SK-N-SH treated with all-trans-retinoic acid at 6 μM for 48 hours (cell line): Measurements from ENCODE around the gene ATP5PD.

ENCODE experiments used
- ATAC-seq: fragments of 200-7000 bp; cut with Tn5 transposase; 3 replicates; pipeline ENCODE4 v1.9.1; 2020; ENCODE audit warnings: mild to moderate bottlenecking, moderate library complexity
- ARNTL ChIP-seq: fragments of 450-650 bp; formaldehyde crosslinking; IDR thresholded peaks from 2 replicates; pipeline ENCODE4 v1.5.0; 2020; ENCODE audit warnings: low read depth, mild to moderate bottlenecking, moderate library complexity, borderline replicate concordance
- BACH2 ChIP-seq: fragments of 250-450 bp; sonication (Bioruptor Pico); IDR thresholded peaks from 2 replicates; pipeline ENCODE4 v1.9.0; 2021; ENCODE audit warnings: mild to moderate bottlenecking, borderline replicate concordance
- CSDC2 ChIP-seq: fragments of 250-450 bp; sonication (Bioruptor Pico); IDR thresholded peaks from 2 replicates; pipeline ENCODE4 v1.5.0; 2020; ENCODE audit warnings: mild to moderate bottlenecking, moderate library complexity
- GLIS3 ChIP-seq: fragments of 250-450 bp; sonication (Bioruptor Pico); IDR thresholded peaks from 2 replicates; pipeline ENCODE4 v1.5.0; 2020; ENCODE audit warnings: mild to moderate bottlenecking, moderate library complexity
- ISL1 ChIP-seq: fragments of 250-450 bp; sonication (Bioruptor Pico); IDR thresholded peaks from 2 replicates; pipeline ENCODE4 v2.1.2; 2022; ENCODE audit warnings: mild to moderate bottlenecking, moderate library complexity
- OSR1 ChIP-seq: fragments of 250-450 bp; sonication (Bioruptor Pico); IDR thresholded peaks from 2 replicates; pipeline ENCODE4 v1.8.0; 2022; ENCODE audit warnings: moderate library complexity, mild to moderate bottlenecking, inconsistent platforms
- PPARA ChIP-seq: fragments of 250-450 bp; sonication (Bioruptor Pico); IDR thresholded peaks from 2 replicates; pipeline ENCODE4 v1.5.0; 2020; ENCODE audit warnings: mild to moderate bottlenecking, borderline replicate concordance
- SNAI2 ChIP-seq: fragments of 250-450 bp; sonication (Bioruptor Pico); IDR thresholded peaks from 2 replicates; pipeline ENCODE4 v1.5.0; 2020; ENCODE audit warnings: mild to moderate bottlenecking, moderate library complexity
- TCF4 ChIP-seq: fragments of 250-450 bp; sonication (Bioruptor Pico); IDR thresholded peaks from 2 replicates; pipeline ENCODE4 v1.8.0; 2021; ENCODE audit warnings: mild to moderate bottlenecking, moderate library complexity, borderline replicate concordance
- TOX ChIP-seq: fragments of 250-450 bp; sonication (Bioruptor Pico); IDR thresholded peaks from 2 replicates; pipeline ENCODE4 v1.8.0; 2021; ENCODE audit warnings: mild to moderate bottlenecking, moderate library complexity, borderline replicate concordance
- ZC3H10 ChIP-seq: fragments of 250-450 bp; sonication (Bioruptor Pico); IDR thresholded peaks from 2 replicates; pipeline ENCODE4 v1.5.1; 2021; ENCODE audit warnings: mild to moderate bottlenecking, moderate library complexity
- ZFP3 ChIP-seq: fragments of 250-450 bp; sonication (Bioruptor Pico); IDR thresholded peaks from 2 replicates; pipeline ENCODE4 v1.5.0; 2020; ENCODE audit warnings: mild to moderate bottlenecking, moderate library complexity
- ZFP30 ChIP-seq: fragments of 450-650 bp; formaldehyde crosslinking; IDR thresholded peaks from 2 replicates; pipeline ENCODE4 v1.5.0; 2022; ENCODE audit warnings: mild to moderate bottlenecking, moderate library complexity
- ZNF565 ChIP-seq: fragments of 450-650 bp; formaldehyde crosslinking; conservative IDR thresholded peaks from 2 replicates; pipeline ENCODE4 v1.5.0; 2020; ENCODE audit warnings: low read depth, mild to moderate bottlenecking, moderate library complexity
- ZNF70 ChIP-seq: fragments of 450-650 bp; formaldehyde crosslinking; IDR thresholded peaks from 2 replicates; pipeline ENCODE4 v1.5.0; 2020; ENCODE audit warnings: mild to moderate bottlenecking, moderate library complexity
- ZNF8 ChIP-seq: fragments of 450-650 bp; formaldehyde crosslinking; IDR thresholded peaks from 2 replicates; pipeline ENCODE4 v1.5.0; 2020; ENCODE audit warnings: mild to moderate bottlenecking, moderate library complexity
- TF ChIP-seq, protein P1 (sequence below): fragments of 250-450 bp; sonication (Bioruptor Pico); IDR thresholded peaks from 2 replicates; pipeline ENCODE4 v1.5.1; 2021; ENCODE audit warnings: mild to moderate bottlenecking, moderate library complexity
- TF ChIP-seq, protein P2 (sequence below): fragments of 250-450 bp; sonication (Bioruptor Pico); IDR thresholded peaks from 2 replicates; pipeline ENCODE4 v1.5.1; 2020; ENCODE audit warnings: low read depth, mild to moderate bottlenecking, moderate library complexity
- TF ChIP-seq, protein P3 (sequence below): fragments of 250-450 bp; sonication (Bioruptor Pico); IDR thresholded peaks from 2 replicates; pipeline ENCODE4 v1.8.0; 2021; ENCODE audit warnings: low read depth, mild to moderate bottlenecking, moderate library complexity, borderline replicate concordance
- TF ChIP-seq, protein P4 (sequence below): fragments of 250-450 bp; sonication (Bioruptor Pico); IDR thresholded peaks from 2 replicates; pipeline ENCODE4 v1.8.0; 2020; ENCODE audit warnings: mild to moderate bottlenecking, moderate library complexity, borderline replicate concordance
- TF ChIP-seq, protein P5 (sequence below): fragments of 250-450 bp; sonication (Bioruptor Pico); IDR thresholded peaks from 2 replicates; pipeline ENCODE4 v1.5.0; 2020; ENCODE audit warnings: mild to moderate bottlenecking, moderate library complexity

ATP5PD gene

DNA sequence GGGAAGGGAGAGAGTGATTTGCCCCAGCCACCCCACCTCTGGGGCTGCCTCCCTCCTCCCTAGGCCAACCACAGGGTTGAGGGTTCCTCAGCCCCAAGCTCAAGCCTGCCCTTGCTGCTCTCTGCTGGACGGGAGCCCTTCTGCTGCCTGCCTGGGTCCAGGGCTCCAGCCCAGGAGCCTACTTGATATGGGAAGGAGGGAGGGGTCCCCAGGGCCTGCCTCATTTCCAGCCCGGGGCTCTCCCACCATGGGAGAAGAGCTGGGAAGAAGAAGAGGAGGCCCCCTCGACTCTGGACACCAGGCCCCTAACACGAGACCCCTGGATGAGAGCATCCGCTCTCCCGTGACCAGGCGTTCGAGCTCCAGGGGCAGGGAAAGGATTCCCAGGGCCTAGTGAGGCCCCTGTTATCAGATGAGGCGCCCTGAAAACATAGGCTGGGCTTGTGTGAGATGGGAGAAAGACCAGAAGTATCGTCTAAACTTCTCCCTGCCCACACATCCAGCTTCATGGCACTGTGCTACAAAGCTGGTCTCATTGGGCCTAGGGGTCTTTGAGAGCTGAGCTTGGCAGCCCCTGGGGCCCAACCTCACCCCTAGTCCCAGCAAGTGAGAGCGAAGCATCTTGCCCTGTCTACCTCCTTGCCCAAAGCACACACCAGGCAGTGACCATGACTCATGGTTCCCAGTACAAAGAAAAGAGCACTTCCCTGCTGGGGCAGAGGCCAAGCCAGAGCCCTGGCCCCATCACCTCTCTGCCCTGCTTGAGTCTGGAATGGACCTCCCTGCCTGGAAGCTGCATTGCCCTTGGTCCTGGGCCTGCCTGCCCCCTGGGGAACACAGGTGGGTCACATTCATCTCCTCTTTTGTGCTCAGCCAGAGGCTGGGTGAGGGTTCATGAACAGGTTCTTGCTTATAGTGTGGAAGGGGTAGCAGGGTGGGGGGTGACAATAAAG, 42.0 kb upstream of the ATP5PD start (continued):
- TF ChIP-seq OSR1 (CRISPR knock-in tag) (no peak), ISL1 (no peak), ZFP3 (CRISPR knock-in tag) (no peak)
- TF ChIP-seq, protein P1, sequence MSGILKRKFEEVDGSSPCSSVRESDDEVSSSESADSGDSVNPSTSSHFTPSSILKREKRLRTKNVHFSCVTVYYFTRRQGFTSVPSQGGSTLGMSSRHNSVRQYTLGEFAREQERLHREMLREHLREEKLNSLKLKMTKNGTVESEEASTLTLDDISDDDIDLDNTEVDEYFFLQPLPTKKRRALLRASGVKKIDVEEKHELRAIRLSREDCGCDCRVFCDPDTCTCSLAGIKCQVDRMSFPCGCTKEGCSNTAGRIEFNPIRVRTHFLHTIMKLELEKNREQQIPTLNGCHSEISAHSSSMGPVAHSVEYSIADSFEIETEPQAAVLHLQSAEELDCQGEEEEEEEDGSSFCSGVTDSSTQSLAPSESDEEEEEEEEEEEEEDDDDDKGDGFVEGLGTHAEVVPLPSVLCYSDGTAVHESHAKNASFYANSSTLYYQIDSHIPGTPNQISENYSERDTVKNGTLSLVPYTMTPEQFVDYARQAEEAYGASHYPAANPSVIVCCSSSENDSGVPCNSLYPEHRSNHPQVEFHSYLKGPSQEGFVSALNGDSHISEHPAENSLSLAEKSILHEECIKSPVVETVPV, result no peak

DNA sequence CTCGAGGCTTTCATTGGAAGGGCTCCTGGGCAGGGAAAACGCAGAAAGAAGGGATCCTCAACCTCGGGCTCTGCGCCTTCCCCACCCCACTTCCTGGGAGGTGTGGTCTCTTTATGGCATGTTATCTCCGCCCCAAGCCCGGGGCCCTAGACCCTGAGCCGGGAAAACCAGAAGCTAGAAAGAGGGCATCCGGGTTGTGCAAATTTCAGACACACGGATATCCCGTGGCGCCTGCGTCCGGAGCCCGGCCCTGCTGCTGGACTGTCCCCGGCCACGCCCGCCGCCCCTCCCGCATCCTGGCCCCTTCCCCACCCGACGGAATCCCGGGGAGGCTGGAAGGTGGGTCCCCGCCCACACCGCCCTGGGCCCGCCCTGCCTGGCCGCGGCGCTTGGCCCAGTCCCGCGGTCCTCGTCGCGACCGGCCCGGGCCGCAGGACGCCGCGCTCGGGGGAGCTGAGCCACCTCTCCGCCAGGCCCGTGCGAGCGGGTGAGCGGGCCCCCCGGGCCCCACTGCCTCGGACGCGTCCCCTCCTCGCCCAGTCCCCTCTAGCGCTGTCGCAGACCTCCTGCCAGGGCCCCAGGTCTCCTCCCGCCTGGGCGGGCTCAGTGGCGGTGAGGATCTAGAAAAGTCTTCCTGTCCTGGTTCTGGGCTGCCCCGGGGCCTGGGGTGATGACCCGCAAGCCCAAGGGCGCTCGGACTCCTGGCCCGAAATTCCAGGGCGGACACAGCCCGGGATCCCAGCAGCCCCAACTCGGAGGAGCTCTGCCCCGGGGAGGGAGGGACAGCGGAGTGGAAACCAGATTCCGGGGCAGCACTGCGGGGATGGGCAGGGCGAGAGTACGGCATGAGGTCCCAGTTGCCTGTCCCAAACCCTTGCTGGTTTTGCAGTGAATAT, 41.0 kb upstream of the ATP5PD start, which contains the start of gene SLC16A5:
SLC16A5 (plus strand) TSS at position 397 of the 896 bp plus-strand sequence. CDS start 5,683 bp downstream, outside the sequence.
- no peak for ATAC-seq
- TF ChIP-seq GLIS3 (CRISPR knock-in tag) (no peak), ZFP30 (CRISPR knock-in tag) (no peak), PPARA (CRISPR knock-in tag) (no peak), ZFP3 (CRISPR knock-in tag) (no peak), ARNTL (CRISPR knock-in tag) (no peak), ZNF565 (no peak)
- TF ChIP-seq, protein P1, result no peak
- TF ChIP-seq, protein P2, sequence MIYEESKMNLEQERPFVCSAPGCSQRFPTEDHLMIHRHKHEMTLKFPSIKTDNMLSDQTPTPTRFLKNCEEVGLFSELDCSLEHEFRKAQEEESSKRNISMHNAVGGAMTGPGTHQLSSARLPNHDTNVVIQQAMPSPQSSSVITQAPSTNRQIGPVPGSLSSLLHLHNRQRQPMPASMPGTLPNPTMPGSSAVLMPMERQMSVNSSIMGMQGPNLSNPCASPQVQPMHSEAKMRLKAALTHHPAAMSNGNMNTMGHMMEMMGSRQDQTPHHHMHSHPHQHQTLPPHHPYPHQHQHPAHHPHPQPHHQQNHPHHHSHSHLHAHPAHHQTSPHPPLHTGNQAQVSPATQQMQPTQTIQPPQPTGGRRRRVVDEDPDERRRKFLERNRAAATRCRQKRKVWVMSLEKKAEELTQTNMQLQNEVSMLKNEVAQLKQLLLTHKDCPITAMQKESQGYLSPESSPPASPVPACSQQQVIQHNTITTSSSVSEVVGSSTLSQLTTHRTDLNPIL (CRISPR knock-in tag), result no peak
- TF ChIP-seq, protein P3, sequence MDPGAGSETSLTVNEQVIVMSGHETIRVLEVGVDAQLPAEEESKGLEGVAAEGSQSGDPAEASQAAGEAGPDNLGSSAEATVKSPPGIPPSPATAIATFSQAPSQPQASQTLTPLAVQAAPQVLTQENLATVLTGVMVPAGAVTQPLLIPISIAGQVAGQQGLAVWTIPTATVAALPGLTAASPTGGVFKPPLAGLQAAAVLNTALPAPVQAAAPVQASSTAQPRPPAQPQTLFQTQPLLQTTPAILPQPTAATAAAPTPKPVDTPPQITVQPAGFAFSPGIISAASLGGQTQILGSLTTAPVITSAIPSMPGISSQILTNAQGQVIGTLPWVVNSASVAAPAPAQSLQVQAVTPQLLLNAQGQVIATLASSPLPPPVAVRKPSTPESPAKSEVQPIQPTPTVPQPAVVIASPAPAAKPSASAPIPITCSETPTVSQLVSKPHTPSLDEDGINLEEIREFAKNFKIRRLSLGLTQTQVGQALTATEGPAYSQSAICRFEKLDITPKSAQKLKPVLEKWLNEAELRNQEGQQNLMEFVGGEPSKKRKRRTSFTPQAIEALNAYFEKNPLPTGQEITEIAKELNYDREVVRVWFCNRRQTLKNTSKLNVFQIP (CRISPR knock-in tag), result no peak

DNA sequence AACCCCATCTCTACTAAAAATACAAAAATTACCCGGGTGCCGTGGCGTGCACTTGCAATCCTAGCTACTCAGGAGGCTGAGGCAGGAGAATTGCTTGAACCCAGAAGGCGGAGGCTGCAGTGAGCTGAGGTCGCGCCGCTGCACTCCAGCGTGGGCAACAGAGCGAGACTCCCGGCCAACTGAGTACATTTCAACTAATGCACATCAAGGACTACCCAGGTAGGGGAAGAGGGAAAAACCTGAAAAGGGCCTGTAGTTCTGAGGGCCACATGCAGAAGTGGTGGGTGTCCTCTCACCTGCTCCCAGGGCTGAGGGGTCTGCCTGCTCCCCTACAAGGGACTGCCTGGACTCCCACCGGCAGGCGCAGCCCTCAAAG, 40.4 kb upstream of the ATP5PD start:
- ATAC-seq, result no peak
- TF ChIP-seq TOX (CRISPR knock-in tag), result no peak
- no peak for TF ChIP-seq GLIS3 (CRISPR knock-in tag)
- no peak for TF ChIP-seq CSDC2 (CRISPR knock-in tag)
- no peak for TF ChIP-seq OSR1 (CRISPR knock-in tag)
- TF ChIP-seq TCF4, result no peak
- TF ChIP-seq BACH2 (CRISPR knock-in tag), result no peak
- TF ChIP-seq ZFP3 (CRISPR knock-in tag), result no peak
- no peak for TF ChIP-seq ZC3H10
- no peak for TF ChIP-seq ARNTL (CRISPR knock-in tag)
- TF ChIP-seq ZNF8 (CRISPR knock-in tag), result no peak
- no peak for TF ChIP-seq PPARA (CRISPR knock-in tag)
- no peak for TF ChIP-seq ZNF70 (CRISPR knock-in tag)
- no peak for TF ChIP-seq SNAI2 (CRISPR knock-in tag)
- TF ChIP-seq, protein P4, sequence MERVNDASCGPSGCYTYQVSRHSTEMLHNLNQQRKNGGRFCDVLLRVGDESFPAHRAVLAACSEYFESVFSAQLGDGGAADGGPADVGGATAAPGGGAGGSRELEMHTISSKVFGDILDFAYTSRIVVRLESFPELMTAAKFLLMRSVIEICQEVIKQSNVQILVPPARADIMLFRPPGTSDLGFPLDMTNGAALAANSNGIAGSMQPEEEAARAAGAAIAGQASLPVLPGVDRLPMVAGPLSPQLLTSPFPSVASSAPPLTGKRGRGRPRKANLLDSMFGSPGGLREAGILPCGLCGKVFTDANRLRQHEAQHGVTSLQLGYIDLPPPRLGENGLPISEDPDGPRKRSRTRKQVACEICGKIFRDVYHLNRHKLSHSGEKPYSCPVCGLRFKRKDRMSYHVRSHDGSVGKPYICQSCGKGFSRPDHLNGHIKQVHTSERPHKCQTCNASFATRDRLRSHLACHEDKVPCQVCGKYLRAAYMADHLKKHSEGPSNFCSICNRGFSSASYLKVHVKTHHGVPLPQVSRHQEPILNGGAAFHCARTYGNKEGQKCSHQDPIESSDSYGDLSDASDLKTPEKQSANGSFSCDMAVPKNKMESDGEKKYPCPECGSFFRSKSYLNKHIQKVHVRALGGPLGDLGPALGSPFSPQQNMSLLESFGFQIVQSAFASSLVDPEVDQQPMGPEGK (CRISPR knock-in tag), result no peak
- TF ChIP-seq, protein P5, sequence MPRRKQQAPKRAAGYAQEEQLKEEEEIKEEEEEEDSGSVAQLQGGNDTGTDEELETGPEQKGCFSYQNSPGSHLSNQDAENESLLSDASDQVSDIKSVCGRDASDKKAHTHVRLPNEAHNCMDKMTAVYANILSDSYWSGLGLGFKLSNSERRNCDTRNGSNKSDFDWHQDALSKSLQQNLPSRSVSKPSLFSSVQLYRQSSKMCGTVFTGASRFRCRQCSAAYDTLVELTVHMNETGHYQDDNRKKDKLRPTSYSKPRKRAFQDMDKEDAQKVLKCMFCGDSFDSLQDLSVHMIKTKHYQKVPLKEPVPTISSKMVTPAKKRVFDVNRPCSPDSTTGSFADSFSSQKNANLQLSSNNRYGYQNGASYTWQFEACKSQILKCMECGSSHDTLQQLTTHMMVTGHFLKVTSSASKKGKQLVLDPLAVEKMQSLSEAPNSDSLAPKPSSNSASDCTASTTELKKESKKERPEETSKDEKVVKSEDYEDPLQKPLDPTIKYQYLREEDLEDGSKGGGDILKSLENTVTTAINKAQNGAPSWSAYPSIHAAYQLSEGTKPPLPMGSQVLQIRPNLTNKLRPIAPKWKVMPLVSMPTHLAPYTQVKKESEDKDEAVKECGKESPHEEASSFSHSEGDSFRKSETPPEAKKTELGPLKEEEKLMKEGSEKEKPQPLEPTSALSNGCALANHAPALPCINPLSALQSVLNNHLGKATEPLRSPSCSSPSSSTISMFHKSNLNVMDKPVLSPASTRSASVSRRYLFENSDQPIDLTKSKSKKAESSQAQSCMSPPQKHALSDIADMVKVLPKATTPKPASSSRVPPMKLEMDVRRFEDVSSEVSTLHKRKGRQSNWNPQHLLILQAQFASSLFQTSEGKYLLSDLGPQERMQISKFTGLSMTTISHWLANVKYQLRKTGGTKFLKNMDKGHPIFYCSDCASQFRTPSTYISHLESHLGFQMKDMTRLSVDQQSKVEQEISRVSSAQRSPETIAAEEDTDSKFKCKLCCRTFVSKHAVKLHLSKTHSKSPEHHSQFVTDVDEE (CRISPR knock-in tag), result no peak
- TF ChIP-seq, all 23 proteins: peak for 0
